HG03442 (cell line): Measurements from ENCODE around the gene STK32A.

Source experiments
- ATAC-seq: cut with Tn5 transposase; IDR thresholded peaks from one replicate; pipeline ENCODE4 v1.9.1; 2021; ENCODE audit warnings: mild to moderate bottlenecking, moderate library complexity; ENCODE audit not compliant: unreplicated experiment

STK32A gene

GRCh38 chr5:147412561-147412960, 177.7 kb downstream of the STK32A start:
- no peak for ATAC-seq

GRCh38 chr5:147413266-147413665, 178.4 kb downstream of the STK32A start:
- no peak for ATAC-seq

- ATAC-seq = no peak
Observed at GRCh38 chr5:147415651-147416050, 180.8 kb downstream of the STK32A start.

GRCh38 chr5:147417135-147417813, 182.4 kb downstream of the STK32A start:
- no peak for ATAC-seq

- ATAC-seq = no peak
Observed at GRCh38 chr5:147418613-147419012, 183.8 kb downstream of the STK32A start.

GRCh38 chr5:147426640-147427327, 192.0 kb downstream of the STK32A start:
- ATAC-seq = no peak

GRCh38 chr5:147427521-147428401, 192.9 kb downstream of the STK32A start:
- no peak for ATAC-seq

- no peak for ATAC-seq
Observed at GRCh38 chr5:147430628-147431027, 195.8 kb downstream of the STK32A start.

- ATAC-seq = no peak
Observed at GRCh38 chr5:147431586-147431985, 196.8 kb downstream of the STK32A start.

- ATAC-seq = no peak
Observed at GRCh38 chr5:147432323-147432722, 197.5 kb downstream of the STK32A start.

GRCh38 chr5:147434049-147434448, 199.2 kb downstream of the STK32A start:
- ATAC-seq = no peak

- peak; percentile 90 for ATAC-seq
Observed at GRCh38 chr5:147436596-147436995, 201.8 kb downstream of the STK32A start.

- no peak for ATAC-seq
Observed at GRCh38 chr5:147437161-147437596, 202.4 kb downstream of the STK32A start.
